ENCODE results near the gene CCDC188.
"Not testable (repeated sequence)": the region's sequence is repeated elsewhere in the genome, so short reads cannot be mapped to it uniquely, and the experiment has no call there.

The CCDC188 gene

GRCh38 chr22:20165913-20166312 lies 15.1 kb upstream of the CCDC188 start:
- no peaks in the 10 kb centered on the region for H3K4me1 Mint-ChIP-seq
- no peak overlapping the region for H3K27ac Mint-ChIP-seq
- peaks cover 12% of the 10 kb centered on the region for H3K9me3 Mint-ChIP-seq
- no peaks in the 10 kb centered on the region for H3K36me3 Mint-ChIP-seq
- peaks cover 9% of the 10 kb centered on the region for H3K27me3 Mint-ChIP-seq
- ATAC-seq, result no peak
- H3K4me3 Mint-ChIP-seq, result no peak overlapping the region

GRCh38 chr22:20165421-20165820 lies 14.6 kb upstream of the CCDC188 start:
- Mint-ChIP-seq H3K4me1 (no peaks in the 10 kb centered on the region), H3K4me3 (no peak overlapping the region), H3K27me3 (peaks cover 6% of the 10 kb centered on the region), H3K36me3 (no peaks in the 10 kb centered on the region), H3K9me3 (peaks cover 12% of the 10 kb centered on the region), H3K27ac (no peak overlapping the region)
- no peak for ATAC-seq

GRCh38 chr22:20164863-20165262 lies 14.0 kb upstream of the CCDC188 start:
- no peaks in the 10 kb centered on the region for H3K4me1 Mint-ChIP-seq

GRCh38 chr22:20160041-20160440 lies 9.2 kb upstream of the CCDC188 start:
- Mint-ChIP-seq H3K4me3 (no peak overlapping the region), H3K27ac (no peak overlapping the region), H3K9me3 (peaks cover 12% of the 10 kb centered on the region), H3K27me3 (peaks cover 48% of the 10 kb centered on the region), H3K4me1 (peaks cover 7% of the 10 kb centered on the region), H3K36me3 (no peaks in the 10 kb centered on the region)
- ATAC-seq, result no peak

More at GRCh38 chr22:20164863-20165262, 14.0 kb upstream of the CCDC188 start:
- Mint-ChIP-seq H3K4me3 (no peak overlapping the region), H3K9me3 (peaks cover 12% of the 10 kb centered on the region), H3K27ac (no peak overlapping the region), H3K36me3 (no peaks in the 10 kb centered on the region), H3K27me3 (peaks cover 7% of the 10 kb centered on the region)
- ATAC-seq, result no peak

GRCh38 chr22:20159531-20159930 lies 8.7 kb upstream of the CCDC188 start:
- H3K4me3 Mint-ChIP-seq, ATAC-seq, H3K36me3 Mint-ChIP-seq, H3K4me1 Mint-ChIP-seq, H3K27ac Mint-ChIP-seq: not testable (repeated sequence)
- H3K9me3 Mint-ChIP-seq, result peaks cover 12% of the 10 kb centered on the region
- H3K27me3 Mint-ChIP-seq, result peaks cover 53% of the 10 kb centered on the region

GRCh38 chr22:20159076-20159475 lies 8.2 kb upstream of the CCDC188 start:
- no peak for ATAC-seq
- no peak overlapping the region for H3K27ac Mint-ChIP-seq
- H3K27me3 Mint-ChIP-seq, result peaks cover 57% of the 10 kb centered on the region
- no peaks in the 10 kb centered on the region for H3K36me3 Mint-ChIP-seq
- H3K9me3 Mint-ChIP-seq, result peaks cover 9% of the 10 kb centered on the region
- peaks cover 7% of the 10 kb centered on the region for H3K4me1 Mint-ChIP-seq
- H3K4me3 Mint-ChIP-seq, result no peak overlapping the region

- peaks cover 7% of the 10 kb centered on the region for H3K4me1 Mint-ChIP-seq
- H3K4me3 Mint-ChIP-seq, result no peak overlapping the region
- H3K9me3 Mint-ChIP-seq, result peaks cover 6% of the 10 kb centered on the region
- no peak overlapping the region for H3K27ac Mint-ChIP-seq
- H3K36me3 Mint-ChIP-seq, result no peaks in the 10 kb centered on the region
- H3K27me3 Mint-ChIP-seq, result peaks cover 63% of the 10 kb centered on the region
- ATAC-seq, result no peak
Observed at GRCh38 chr22:20158391-20159036, 7.7 kb upstream of the CCDC188 start.

GRCh38 chr22:20157430-20158183 lies 6.8 kb upstream of the CCDC188 start:
- Mint-ChIP-seq H3K4me3 (no peak overlapping the region), H3K9me3 (peaks cover 6% of the 10 kb centered on the region), H3K36me3 (no peaks in the 10 kb centered on the region), H3K27ac (no peak overlapping the region), H3K27me3 (peaks cover 64% of the 10 kb centered on the region), H3K4me1 (peaks cover 7% of the 10 kb centered on the region)
- no peak for ATAC-seq

GRCh38 chr22:20156611-20157429 lies 6.0 kb upstream of the CCDC188 start:
- no peaks in the 10 kb centered on the region for H3K36me3 Mint-ChIP-seq
- no peak overlapping the region for H3K4me3 Mint-ChIP-seq
- peaks cover 7% of the 10 kb centered on the region for H3K4me1 Mint-ChIP-seq
- peak; percentile 72 for ATAC-seq
- peaks cover under 1% of the 10 kb centered on the region for H3K9me3 Mint-ChIP-seq
- H3K27me3 Mint-ChIP-seq, result peaks cover 64% of the 10 kb centered on the region
- H3K27ac Mint-ChIP-seq, result no peak overlapping the region

GRCh38 chr22:20156042-20156389 lies 5.2 kb upstream of the CCDC188 start:
- Mint-ChIP-seq H3K27me3 (peaks cover 64% of the 10 kb centered on the region), H3K9me3 (no peaks in the 10 kb centered on the region), H3K36me3 (no peaks in the 10 kb centered on the region), H3K27ac (no peak overlapping the region), H3K4me3 (no peak overlapping the region), H3K4me1 (peaks cover 7% of the 10 kb centered on the region)
- no peak for ATAC-seq

GRCh38 chr22:20155330-20156041 lies 4.6 kb upstream of the CCDC188 start:
- Mint-ChIP-seq H3K4me1 (peaks cover 7% of the 10 kb centered on the region), H3K9me3 (no peaks in the 10 kb centered on the region), H3K27me3 (peaks cover 63% of the 10 kb centered on the region), H3K36me3 (no peaks in the 10 kb centered on the region), H3K4me3 (no peak overlapping the region), H3K27ac (no peak overlapping the region)
- ATAC-seq, result no peak

- Mint-ChIP-seq H3K4me3 (no peak overlapping the region), H3K27ac (no peak overlapping the region), H3K36me3 (no peaks in the 10 kb centered on the region), H3K27me3 (peaks cover 55% of the 10 kb centered on the region), H3K4me1 (peaks cover 7% of the 10 kb centered on the region), H3K9me3 (no peaks in the 10 kb centered on the region)
- ATAC-seq, result no peak
Observed at GRCh38 chr22:20154602-20155187, 3.8 kb upstream of the CCDC188 start.

- Mint-ChIP-seq H3K4me1 (peaks cover 7% of the 10 kb centered on the region), H3K27ac (no peak overlapping the region), H3K27me3 (peaks cover 48% of the 10 kb centered on the region), H3K9me3 (no peaks in the 10 kb centered on the region), H3K4me3 (no peak overlapping the region), H3K36me3 (no peaks in the 10 kb centered on the region)
- ATAC-seq, result no peak
Observed at GRCh38 chr22:20153945-20154344, 3.1 kb upstream of the CCDC188 start.

- H3K4me1 Mint-ChIP-seq, result peaks cover 7% of the 10 kb centered on the region
- H3K27me3 Mint-ChIP-seq, result peaks cover 33% of the 10 kb centered on the region
- no peaks in the 10 kb centered on the region for H3K9me3 Mint-ChIP-seq
- H3K36me3 Mint-ChIP-seq, result no peaks in the 10 kb centered on the region
- no peak overlapping the region for H3K4me3 Mint-ChIP-seq
- ATAC-seq, result no peak
- no peak overlapping the region for H3K27ac Mint-ChIP-seq
Observed at GRCh38 chr22:20152464-20152890, 1.6 kb upstream of the CCDC188 start.

- no peak overlapping the region for H3K27ac Mint-ChIP-seq
- no peak overlapping the region for H3K4me3 Mint-ChIP-seq
- H3K9me3 Mint-ChIP-seq, result no peaks in the 10 kb centered on the region
- H3K27me3 Mint-ChIP-seq, result peaks cover 20% of the 10 kb centered on the region
- H3K4me1 Mint-ChIP-seq, result peaks cover 6% of the 10 kb centered on the region
- no peaks in the 10 kb centered on the region for H3K36me3 Mint-ChIP-seq
- no peak for ATAC-seq
Observed at GRCh38 chr22:20151276-20151588, 377 bp upstream of the CCDC188 start.

All from stimulated activated memory B cell treated with anti-CD40 and anti-IgM and Interleukin-4, amounts not matched to agents 10 μg/mL and 1 μg/mL and 100 μg/mL, for 72 hours (primary cell).